Heart left ventricle (tissue), 13 donors: ENCODE measurements around the gene FHL2.

Experiments
- CTCF ChIP-seq, 12 donors: fragments of 200-600 bp; sonication (generic) in 4 of 12; IDR thresholded peaks; one replicate each; pipeline versions ENCODE4 v1.5.0 to v1.8.0; 2018 to 2022; ENCODE audit warnings: antibody characterized with exemption in 12 of 12, mild to moderate bottlenecking in 5 of 12
- POLR2A ChIP-seq, 2 donors: fragments of 450-650 bp; IDR thresholded peaks; one replicate each; pipeline ENCODE4 v1.6.1; 2017; ENCODE audit warnings: antibody characterized with exemption in 2 of 2, mild to moderate bottlenecking in 2 of 2, moderate library complexity in 2 of 2
- donor health status: ischemic (EF 13 %, LVEDD 7.1; RV severe dilation, severe dysfunction).
- donor health status: DM: no; HTN: yes; CAD: no.
- donor health status: DM: no; HTN: no; CAD: no.
- donor health status: ischemic (EF 25% LVEDD 6.9; RV normal size, moderate dysfunction).
- donor health status: ischemic (EF 25% LVEDD 5.7; RV mildly dilated, moderate dysfunction).
- donor health status: ischemic (EF 35%, LVEDD 5.7; RV mildly dilated, moderate dysfunction).
- donor health status: nonischemic (EF 11% LVEDD 7.7; RV severe dilation, severe dysfunction).
- donor health status: DM: yes; HTN: yes; CAD: no.
- donor health status: PGD.
- donor health status: ischemic (EF 29% LVEDD 5.4; RV normal size, mild dysfunction).
- donor health status: nonischemic (EF 23%, LVEDD 6.1; RV moderate dilation, normal function).

GRCh38 chr2:105358593-105358992, 40.3 kb downstream of the FHL2 start:
- TF ChIP-seq POLR2A (IDR thresholded peaks at IDR 0.05): no peak
- TF ChIP-seq CTCF (IDR thresholded peaks at IDR 0.05): no peak
